Kidney epithelial cell (primary cell): Measurements from ENCODE around the gene LRRC7. TPM values are rescaled to one million over a fixed set of nuclear protein-coding genes. Genes with fewer than 3 reads are reported as not detected.

Source experiments
- DNase-seq: peaks from one replicate; pipeline ENCODE4 v3.0.0-alpha.2; 2010; ENCODE audit warnings: low read depth
- H3K27me3 ChIP-seq: 2 replicates; pipeline ENCODE4 v1.6.0; 2011; ENCODE audit warnings: low read length; ENCODE audit not compliant: control insufficient read depth, insufficient read depth
- H3K36me3 ChIP-seq: 2 replicates; pipeline ENCODE4 v1.5.1; 2011; ENCODE audit warnings: low read length; ENCODE audit not compliant: control insufficient read depth, insufficient read depth
- H3K4me3 ChIP-seq: 2 replicates; pipeline ENCODE4 v1.5.1; 2011; ENCODE audit warnings: low read depth, mild to moderate bottlenecking, control low read depth, low read length
- total RNA-seq: library from RNA; depleted of rRNA; stranded (reverse); fragments of >200 nt; gene quantifications from 2 replicates; pipeline ENCODE4 v1.2.3, GENCODE V29; 2015
- TF ChIP-seq, protein P1 (sequence below): IDR thresholded peaks from 2 replicates; pipeline ENCODE4 v1.5.1; 2011; ENCODE audit warnings: mild to moderate bottlenecking, moderate library complexity, low read length, control low read depth, inconsistent platforms; ENCODE audit not compliant: insufficient read depth, poor library complexity, severe bottlenecking

Gene LRRC7
- total RNA-seq, 1 donor from 2014 or later: 0.04 TPM

DNA sequence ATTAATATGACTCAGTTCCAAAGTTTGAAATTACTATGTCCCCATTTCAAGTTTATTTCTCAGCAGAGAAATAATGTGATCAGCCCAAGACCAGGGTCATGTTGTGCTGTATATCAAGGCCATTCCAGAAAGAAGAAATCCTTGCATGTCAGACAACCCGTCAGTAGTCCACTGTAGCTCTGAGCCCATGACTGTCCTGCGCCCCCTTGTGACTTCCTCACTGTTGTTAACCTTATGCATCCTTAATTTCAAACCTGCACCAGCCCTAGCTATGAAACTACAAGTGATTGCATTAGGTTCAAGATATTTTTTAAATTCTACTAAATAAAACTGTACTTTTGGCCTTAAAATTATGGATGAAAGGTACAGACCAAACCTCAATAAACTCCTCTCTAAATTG is 133.0 kb downstream of the LRRC7 start:
- Histone ChIP-seq H3K27me3 (no peaks in the 10 kb centered on the region), H3K36me3 (no peaks in the 10 kb centered on the region), H3K4me3 (no peak overlapping the region)
- TF ChIP-seq, protein P1, sequence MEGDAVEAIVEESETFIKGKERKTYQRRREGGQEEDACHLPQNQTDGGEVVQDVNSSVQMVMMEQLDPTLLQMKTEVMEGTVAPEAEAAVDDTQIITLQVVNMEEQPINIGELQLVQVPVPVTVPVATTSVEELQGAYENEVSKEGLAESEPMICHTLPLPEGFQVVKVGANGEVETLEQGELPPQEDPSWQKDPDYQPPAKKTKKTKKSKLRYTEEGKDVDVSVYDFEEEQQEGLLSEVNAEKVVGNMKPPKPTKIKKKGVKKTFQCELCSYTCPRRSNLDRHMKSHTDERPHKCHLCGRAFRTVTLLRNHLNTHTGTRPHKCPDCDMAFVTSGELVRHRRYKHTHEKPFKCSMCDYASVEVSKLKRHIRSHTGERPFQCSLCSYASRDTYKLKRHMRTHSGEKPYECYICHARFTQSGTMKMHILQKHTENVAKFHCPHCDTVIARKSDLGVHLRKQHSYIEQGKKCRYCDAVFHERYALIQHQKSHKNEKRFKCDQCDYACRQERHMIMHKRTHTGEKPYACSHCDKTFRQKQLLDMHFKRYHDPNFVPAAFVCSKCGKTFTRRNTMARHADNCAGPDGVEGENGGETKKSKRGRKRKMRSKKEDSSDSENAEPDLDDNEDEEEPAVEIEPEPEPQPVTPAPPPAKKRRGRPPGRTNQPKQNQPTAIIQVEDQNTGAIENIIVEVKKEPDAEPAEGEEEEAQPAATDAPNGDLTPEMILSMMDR: peak; percentile 40
- DNase-seq: no peak

DNA sequence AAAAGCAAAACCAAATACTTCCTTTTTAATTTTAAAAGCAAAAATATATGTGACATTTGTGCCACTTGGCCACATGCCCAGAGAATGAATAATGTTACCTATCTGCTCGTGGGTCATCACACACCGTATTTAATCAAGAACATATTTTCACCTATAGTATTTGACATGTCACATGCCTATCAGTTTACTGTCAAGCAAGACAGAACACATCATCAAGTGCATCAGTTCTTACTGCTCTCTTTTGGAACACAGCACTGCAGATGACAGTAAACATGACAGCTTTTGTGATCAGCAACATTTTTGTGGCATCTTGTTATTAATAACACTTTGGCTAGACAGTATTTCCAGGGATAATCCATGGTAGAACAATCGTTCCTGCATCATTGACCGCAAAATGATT is 134.4 kb downstream of the LRRC7 start:
- TF ChIP-seq, protein P1: no peak
- H3K36me3 ChIP-seq: no peaks in the 10 kb centered on the region
- no peak overlapping the region for H3K4me3 ChIP-seq
- DNase-seq: no peak
- H3K27me3 ChIP-seq: no peaks in the 10 kb centered on the region

DNA sequence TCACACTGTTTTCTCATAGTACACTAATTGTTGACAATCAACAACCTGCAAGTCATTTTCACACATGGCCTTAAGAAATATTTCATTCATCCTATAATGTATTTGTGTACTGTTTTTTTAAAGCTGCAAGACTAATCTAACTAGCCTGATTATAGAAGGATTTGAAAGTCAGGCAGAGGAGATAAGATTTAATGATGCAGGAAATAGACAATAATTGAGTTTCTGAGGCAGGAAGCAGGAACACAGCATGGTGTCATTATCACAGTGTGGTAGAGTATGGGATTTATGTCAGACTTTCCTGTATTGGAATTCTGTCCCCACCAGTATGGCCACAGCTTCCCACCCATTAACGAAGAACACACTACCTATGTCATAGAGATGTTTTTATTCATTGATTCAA is 138.8 kb downstream of the LRRC7 start:
- no peak overlapping the region for H3K4me3 ChIP-seq
- no peaks in the 10 kb centered on the region for H3K27me3 ChIP-seq
- H3K36me3 ChIP-seq: no peaks in the 10 kb centered on the region
- DNase-seq: no peak
- TF ChIP-seq, protein P1: no peak

DNA sequence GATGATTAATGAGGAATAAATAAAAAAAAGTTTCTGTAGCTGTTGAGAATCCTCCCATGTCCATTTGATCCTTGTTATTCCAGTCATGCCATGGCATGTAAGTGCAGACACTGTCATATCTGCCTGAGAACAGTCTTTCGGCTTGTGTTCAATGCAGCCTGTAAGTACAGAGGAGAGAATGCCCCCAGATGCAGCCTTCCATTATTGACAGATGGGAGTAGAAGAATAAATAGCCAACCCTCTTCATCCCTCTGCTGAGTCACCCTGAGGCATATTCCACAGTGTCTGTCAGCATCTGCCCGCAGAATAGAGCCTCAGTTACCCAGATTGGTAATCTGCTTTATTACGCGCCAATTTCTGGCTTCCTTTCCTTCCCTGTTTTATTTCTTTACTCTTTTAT is 139.4 kb downstream of the LRRC7 start:
- Histone ChIP-seq H3K27me3 (no peaks in the 10 kb centered on the region), H3K36me3 (no peaks in the 10 kb centered on the region), H3K4me3 (no peak overlapping the region)
- DNase-seq: no peak
- TF ChIP-seq, protein P1: no peak

DNA sequence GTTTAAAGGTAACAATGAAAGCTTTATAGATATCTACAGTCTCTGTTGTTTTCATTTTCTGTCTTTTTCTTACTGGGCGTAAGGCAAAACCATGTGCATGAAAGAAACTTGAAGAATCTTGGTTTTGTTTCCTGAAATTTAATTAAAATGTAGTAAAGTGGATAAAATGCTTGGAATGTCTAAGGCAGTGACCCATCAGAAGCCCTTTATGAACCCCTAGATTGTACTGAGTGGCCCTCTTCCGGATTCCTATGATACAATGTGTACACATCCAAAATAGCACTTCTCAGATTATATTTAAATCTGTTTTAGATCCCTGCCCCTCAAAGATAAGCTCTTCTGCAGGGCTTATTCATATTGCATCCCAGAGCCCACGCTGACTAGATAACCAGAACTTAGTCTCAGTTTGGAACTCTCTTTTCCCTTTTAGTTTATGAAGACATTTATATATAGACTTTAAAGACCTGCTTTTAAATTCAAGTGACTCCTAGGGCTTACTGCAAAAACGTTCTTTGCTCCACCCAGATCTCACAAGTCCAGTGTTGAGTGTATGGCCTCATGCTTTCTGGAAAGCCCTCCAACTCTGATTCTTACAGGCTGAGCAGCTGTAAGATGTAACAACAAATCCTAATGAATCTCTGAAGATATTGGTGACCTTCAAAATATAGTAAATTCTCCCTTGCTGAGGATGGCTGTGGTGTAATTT is 142.9 kb downstream of the LRRC7 start:
- H3K36me3 ChIP-seq: no peaks in the 10 kb centered on the region
- no peaks in the 10 kb centered on the region for H3K27me3 ChIP-seq
- DNase-seq: no peak
- H3K4me3 ChIP-seq: no peak overlapping the region
- TF ChIP-seq, protein P1: no peak
